ENCODE measurements around the gene BPIFB2.

- TF ChIP-seq POLR2A (IDR thresholded peaks at IDR 0.05; ENCODE audit: borderline replicate concordance, extremely low read depth, insufficient read depth, insufficient read length) (no peak), SP1 (IDR thresholded peaks at IDR 0.05; ENCODE audit: low read depth) (no peak), YY1 (IDR thresholded peaks at IDR 0.05; ENCODE audit: extremely low read depth, insufficient replicate concordance, low read depth, low read length) (no peak), CTCF (IDR thresholded peaks at IDR 0.05 in 2 of 3, conservative IDR thresholded peaks at IDR 0.05 in 1 of 3; ENCODE audit: borderline replicate concordance in 1 of 3, insufficient read depth in 1 of 3, low read depth in 2 of 3, low read length in 2 of 3) (no peak), ZNF274 (IDR thresholded peaks at IDR 0.05; ENCODE audit: low read depth, low read length) (no peak), EZH2phosphoT487 (IDR thresholded peaks at IDR 0.05; ENCODE audit: borderline replicate concordance) (no peak), RAD21 (IDR thresholded peaks at IDR 0.05; ENCODE audit: low read depth) (no peak), MAX (IDR thresholded peaks at IDR 0.05) (no peak)
Observed at GRCh38 chr20:32980990-32981389, 26.5 kb upstream of the BPIFB2 start.

All from HCT116 (cell line).